Choroid plexus epithelial cell (primary cell): ENCODE data around the gene FUCA1.
"Not testable (repeated sequence)": the region's sequence is repeated elsewhere in the genome, so short reads cannot be mapped to it uniquely, and the experiment has no call there.

Experiments
- DNase-seq: peaks from one replicate; pipeline ENCODE4 v3.0.0-alpha.2; 2010; ENCODE audit warnings: low read depth
- H3K4me3 ChIP-seq: 2 replicates; pipeline ENCODE4 v1.5.1; 2011; ENCODE audit warnings: low read depth, mild to moderate bottlenecking, control low read depth, low read length, moderate library complexity
- TF ChIP-seq, protein P1 (sequence below): conservative IDR thresholded peaks from 2 replicates; pipeline ENCODE4 v1.5.1; 2011; ENCODE audit warnings: low read depth, mild to moderate bottlenecking, control low read depth, inconsistent platforms, low read length, moderate library complexity

FUCA1 gene

DNA sequence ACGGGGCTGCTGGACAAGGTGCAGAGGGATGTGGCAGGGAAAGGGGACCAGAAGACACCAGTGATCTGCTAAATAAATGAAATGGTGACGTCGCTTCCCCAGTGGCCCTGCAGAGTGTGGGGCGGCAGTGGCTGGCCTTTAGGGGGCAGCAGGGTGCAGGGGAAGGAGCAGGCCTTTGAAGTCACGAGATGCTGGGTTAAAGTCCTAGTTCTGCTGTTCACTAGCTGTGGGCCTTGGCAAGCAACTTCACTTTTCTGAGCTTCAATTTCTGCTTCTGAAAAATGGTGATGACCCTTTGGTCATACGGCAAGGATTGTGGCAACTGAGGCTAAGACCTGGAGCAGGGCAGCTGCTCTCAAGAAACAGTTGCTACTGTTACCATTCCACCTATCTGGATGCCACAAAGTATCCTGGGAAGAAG lies 58.3 kb downstream of the FUCA1 start:
- TF ChIP-seq, protein P1, sequence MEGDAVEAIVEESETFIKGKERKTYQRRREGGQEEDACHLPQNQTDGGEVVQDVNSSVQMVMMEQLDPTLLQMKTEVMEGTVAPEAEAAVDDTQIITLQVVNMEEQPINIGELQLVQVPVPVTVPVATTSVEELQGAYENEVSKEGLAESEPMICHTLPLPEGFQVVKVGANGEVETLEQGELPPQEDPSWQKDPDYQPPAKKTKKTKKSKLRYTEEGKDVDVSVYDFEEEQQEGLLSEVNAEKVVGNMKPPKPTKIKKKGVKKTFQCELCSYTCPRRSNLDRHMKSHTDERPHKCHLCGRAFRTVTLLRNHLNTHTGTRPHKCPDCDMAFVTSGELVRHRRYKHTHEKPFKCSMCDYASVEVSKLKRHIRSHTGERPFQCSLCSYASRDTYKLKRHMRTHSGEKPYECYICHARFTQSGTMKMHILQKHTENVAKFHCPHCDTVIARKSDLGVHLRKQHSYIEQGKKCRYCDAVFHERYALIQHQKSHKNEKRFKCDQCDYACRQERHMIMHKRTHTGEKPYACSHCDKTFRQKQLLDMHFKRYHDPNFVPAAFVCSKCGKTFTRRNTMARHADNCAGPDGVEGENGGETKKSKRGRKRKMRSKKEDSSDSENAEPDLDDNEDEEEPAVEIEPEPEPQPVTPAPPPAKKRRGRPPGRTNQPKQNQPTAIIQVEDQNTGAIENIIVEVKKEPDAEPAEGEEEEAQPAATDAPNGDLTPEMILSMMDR = peak; percentile 84
- H3K4me3 ChIP-seq = no peak overlapping the region
- DNase-seq = peak; percentile 73

- DNase-seq = peak; percentile 52
- no peak overlapping the region for H3K4me3 ChIP-seq
- TF ChIP-seq, protein P1 = no peak
Observed at GRCh38 chr1:23807453-23807852, 60.6 kb downstream of the FUCA1 start.

DNA sequence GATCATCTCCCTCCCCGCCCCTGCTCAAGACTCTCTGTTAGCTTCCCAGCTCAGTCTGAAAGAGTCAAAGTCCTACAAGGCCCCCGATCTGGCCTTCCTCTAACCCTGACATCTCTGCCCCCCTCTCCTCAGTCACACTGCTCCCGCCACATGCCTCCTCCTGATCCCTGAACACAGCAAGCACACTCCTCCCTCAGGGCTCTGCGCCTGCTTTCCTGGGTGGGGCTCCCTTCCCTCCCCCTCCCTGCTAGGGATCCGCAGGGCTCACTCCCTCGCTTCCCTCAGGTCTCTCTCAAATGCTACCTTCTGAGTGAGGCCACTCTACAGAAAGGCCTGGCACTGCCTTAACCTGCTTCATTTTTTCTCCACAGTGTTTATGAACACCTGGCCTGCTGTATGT lies 61.8 kb downstream of the FUCA1 start:
- TF ChIP-seq, protein P1 = no peak
- H3K4me3 ChIP-seq = no peak overlapping the region
- no peak for DNase-seq

- no peak for DNase-seq
- TF ChIP-seq, protein P1 = no peak
- no peak overlapping the region for H3K4me3 ChIP-seq
Observed at GRCh38 chr1:23805025-23805424, 63.1 kb downstream of the FUCA1 start.

DNA sequence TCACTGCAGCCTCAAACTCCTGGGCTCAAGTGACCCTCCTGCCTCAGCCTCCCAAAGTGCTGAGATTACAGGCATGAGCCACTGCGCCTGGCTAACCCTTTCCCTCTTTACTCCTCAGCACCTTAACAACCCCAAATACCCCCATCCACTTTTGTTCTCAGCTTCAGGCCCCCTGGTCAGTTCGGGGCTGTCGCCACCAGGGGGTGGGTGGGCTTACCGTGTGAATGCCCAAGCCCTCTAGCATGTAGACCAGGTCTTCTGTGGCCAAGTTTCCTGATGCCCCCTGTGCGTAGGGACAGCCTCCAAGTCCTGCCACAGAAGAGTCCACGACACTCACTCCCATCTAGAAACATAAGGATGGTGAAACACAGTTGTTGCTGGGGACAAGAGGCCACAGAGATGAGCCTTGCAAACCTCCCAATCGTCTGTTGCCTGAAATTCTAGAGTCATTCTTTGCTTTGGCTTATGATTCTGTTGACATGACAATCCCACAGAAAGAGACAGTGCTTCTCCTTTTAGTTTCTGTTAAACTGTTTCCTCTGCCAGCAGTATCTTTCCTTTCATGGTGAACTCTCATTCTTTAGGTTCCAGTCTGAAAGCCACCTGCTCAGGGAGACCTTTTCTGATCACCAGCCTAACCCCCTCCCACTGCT lies 63.8 kb downstream of the FUCA1 start:
- no peak for DNase-seq
- TF ChIP-seq, protein P1 = peak; percentile 38
- H3K4me3 ChIP-seq = no peak overlapping the region

GRCh38 chr1:23803674-23804073 lies 64.4 kb downstream of the FUCA1 start:
- H3K4me3 ChIP-seq = no peak overlapping the region
- TF ChIP-seq, protein P1 = no peak
- no peak for DNase-seq

DNA sequence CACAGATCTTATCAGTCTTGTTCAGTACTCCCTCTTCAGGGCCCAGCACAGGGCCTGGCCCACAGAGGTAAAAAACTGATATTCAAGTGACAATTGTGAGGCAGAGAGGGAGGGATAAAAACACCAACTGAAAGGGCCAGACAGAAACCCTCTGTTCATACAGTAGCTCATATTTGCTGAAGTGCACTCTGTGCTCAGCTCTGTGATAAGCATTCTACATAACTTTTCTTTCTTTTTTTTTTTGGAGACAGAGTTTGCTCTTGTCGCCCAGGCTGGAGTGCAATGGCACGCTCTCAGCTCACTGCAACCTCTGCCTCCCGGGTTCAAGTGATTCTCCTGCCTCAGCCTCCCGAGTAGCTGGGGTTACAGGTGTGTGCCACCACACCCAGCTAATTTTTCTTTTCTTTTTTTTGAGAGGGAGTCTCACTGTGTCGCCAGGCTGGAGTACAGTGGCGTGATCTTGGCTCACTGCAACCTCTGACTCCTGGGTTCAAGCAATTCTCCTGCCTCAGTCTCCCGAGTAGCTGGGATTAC lies 65.2 kb downstream of the FUCA1 start:
- not testable (repeated sequence) for H3K4me3 ChIP-seq, DNase-seq
